Natural killer cell (primary cell): ENCODE results near the gene CRTAP. TPM values are rescaled to one million over a fixed set of nuclear protein-coding genes. Genes with fewer than 3 reads are reported as not detected.
"Not testable (repeated sequence)": the region's sequence is repeated elsewhere in the genome, so short reads cannot be mapped to it uniquely, and the experiment has no call there.

Source experiments
- ATAC-seq, 3 donors: fragments of 150-1000 bp in 2 of 3; fragments of 200-7000 bp in 1 of 3; cut with Tn5 transposase; 1 replicate in 1 of 3; 2 replicates in 2 of 3; pipeline ENCODE4 v1.10.0; 2021; ENCODE audit warnings: mild to moderate bottlenecking in 2 of 3, moderate library complexity in 2 of 3
- DNase-seq, 2 donors: peaks; one replicate each; pipeline versions ENCODE4 v3.0.0 to v3.0.0-alpha.2; 2013 to 2021; ENCODE audit warnings: mixed read lengths in 1 of 2
- H3K27ac ChIP-seq: one replicate; pipeline ENCODE4 v1.5.1; 2013; ENCODE audit warnings: mild to moderate bottlenecking, low read length
- H3K27me3 ChIP-seq: one replicate; pipeline ENCODE4 v1.6.1; 2013; ENCODE audit warnings: low read length; ENCODE audit not compliant: control insufficient read depth, insufficient read depth
- H3K36me3 ChIP-seq: one replicate; pipeline ENCODE4 v1.6.1; 2013; ENCODE audit warnings: low read length; ENCODE audit not compliant: control insufficient read depth, insufficient read depth
- H3K4me1 ChIP-seq: one replicate; pipeline ENCODE4 v1.6.1; 2013; ENCODE audit warnings: low read length; ENCODE audit not compliant: control insufficient read depth, insufficient read depth
- H3K4me3 ChIP-seq: one replicate; pipeline ENCODE4 v1.5.1; 2013; ENCODE audit warnings: low read length
- H3K9me3 ChIP-seq: one replicate; pipeline ENCODE4 v1.6.1; 2013; ENCODE audit warnings: low read length; ENCODE audit not compliant: control insufficient read depth, insufficient read depth
- H3K27ac Mint-ChIP-seq, 2 donors: one replicate each; pipeline ENCODE4 v1.8.0; 2022; ENCODE audit warnings: mild to moderate bottlenecking in 2 of 2, mixed read lengths in 2 of 2, moderate library complexity in 1 of 2
- H3K27me3 Mint-ChIP-seq, 2 donors: one replicate each; pipeline ENCODE4 v1.8.0; 2022; ENCODE audit warnings: low read depth in 2 of 2, mixed read lengths in 2 of 2
- H3K36me3 Mint-ChIP-seq: one replicate; pipeline ENCODE4 v1.8.0; 2022; ENCODE audit warnings: mixed read lengths
- H3K4me1 Mint-ChIP-seq, 2 donors: one replicate each; pipeline ENCODE4 v1.8.0; 2022; ENCODE audit warnings: mixed read lengths in 2 of 2
- H3K4me3 Mint-ChIP-seq: one replicate; pipeline ENCODE4 v1.8.0; 2022; ENCODE audit warnings: mild to moderate bottlenecking, moderate library complexity, mixed read lengths
- H3K9me3 Mint-ChIP-seq, 2 donors: one replicate each; pipeline ENCODE4 v1.8.0; 2022; ENCODE audit warnings: mixed read lengths in 2 of 2
- WGBS: methylation state at CpG from one replicate; pipeline ENCODE4 v1.1.7; 2013; ENCODE audit warnings: missing lambda C conversion rate; ENCODE audit not compliant: insufficient coverage; 5-methylcytosine and 5-hydroxymethylcytosine counted together
- intact Hi-C: fragments of 100-400 bp; cut with micrococcal nuclease; formaldehyde crosslinking; loops from one replicate; pipeline ENCODE4 v1.14.2; 2022
- total RNA-seq, 4 donors: library from RNA; stranded (reverse); fragments of 120-200 nt in 1 of 4; gene quantifications; one replicate each; pipeline versions ENCODE4 v1.2.3 to v1.2.4, GENCODE V29; 2013 to 2022
- TF ChIP-seq, protein P1 (sequence below): fragments of 200-600 bp; IDR thresholded peaks from one replicate; pipeline ENCODE4 v1.8.0; 2022; ENCODE audit warnings: antibody characterized with exemption

Gene CRTAP
- total RNA-seq: 10 to 100 TPM; 32.4 to 38.2 (median 37.9) TPM
- 34.1 TPM for total RNA-seq (2013)

DNA sequence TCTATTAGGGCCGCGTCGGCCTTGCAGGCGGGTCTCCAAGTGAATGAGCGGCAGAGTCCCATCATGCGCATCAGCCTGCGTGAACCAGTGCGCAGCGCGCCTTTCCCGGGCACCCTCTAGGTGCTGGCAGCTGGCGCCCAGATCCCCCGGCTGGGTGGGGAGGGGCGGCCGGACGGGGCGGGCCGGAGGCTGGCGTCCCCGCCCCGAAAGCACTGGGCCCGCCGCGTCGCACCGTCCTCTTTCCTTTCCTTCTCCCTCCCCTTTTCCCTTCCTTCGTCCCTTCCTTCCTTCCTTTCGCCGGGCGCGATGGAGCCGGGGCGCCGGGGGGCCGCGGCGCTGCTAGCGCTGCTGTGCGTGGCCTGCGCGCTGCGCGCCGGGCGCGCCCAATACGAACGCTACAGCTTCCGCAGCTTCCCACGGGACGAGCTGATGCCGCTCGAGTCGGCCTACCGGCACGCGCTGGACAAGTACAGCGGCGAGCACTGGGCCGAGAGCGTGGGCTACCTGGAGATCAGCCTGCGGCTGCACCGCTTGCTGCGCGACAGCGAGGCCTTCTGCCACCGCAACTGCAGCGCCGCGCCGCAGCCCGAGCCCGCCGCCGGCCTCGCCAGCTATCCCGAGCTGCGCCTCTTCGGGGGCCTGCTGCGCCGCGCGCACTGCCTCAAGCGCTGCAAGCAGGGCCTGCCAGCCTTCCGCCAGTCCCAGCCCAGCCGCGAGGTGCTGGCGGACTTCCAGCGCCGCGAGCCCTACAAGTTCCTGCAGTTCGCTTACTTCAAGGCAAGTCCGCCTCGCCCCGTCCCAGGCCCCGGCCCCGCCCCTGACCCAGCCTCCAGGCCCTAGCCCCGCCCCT is at the start of gene CRTAP:
TSS of gene CRTAP (plus strand) at position 243 of the 850 bp plus-strand sequence. CDS start at position 307, 64 bp downstream.
- Histone ChIP-seq H3K4me1 (peaks cover 19% of the 10 kb centered on the region), H3K27me3 (no peaks in the 10 kb centered on the region), H3K9me3 (no peaks in the 10 kb centered on the region), H3K27ac (peak within 1 kb of the TSS; percentile 50), H3K36me3 (no peaks in the 10 kb centered on the region), H3K4me3 (peak within 1 kb of the TSS; percentile 43)
- no peaks in the 10 kb centered on the region for H3K27me3 Mint-ChIP-seq
- ATAC-seq: peak; percentile 89 to 94 (median 90)
- WGBS: under 1% methylated on average over 98 of the region's 98 CpGs
- H3K36me3 Mint-ChIP-seq: no peaks in the 10 kb centered on the region
- H3K27ac Mint-ChIP-seq: peak within 1 kb of the TSS; percentile 66 to 86
- peak within 1 kb of the TSS; percentile 88 for H3K4me3 Mint-ChIP-seq
- H3K4me1 Mint-ChIP-seq: peaks cover 9 to 19% of the 10 kb centered on the region in 2 donors
- TF ChIP-seq, protein P1, sequence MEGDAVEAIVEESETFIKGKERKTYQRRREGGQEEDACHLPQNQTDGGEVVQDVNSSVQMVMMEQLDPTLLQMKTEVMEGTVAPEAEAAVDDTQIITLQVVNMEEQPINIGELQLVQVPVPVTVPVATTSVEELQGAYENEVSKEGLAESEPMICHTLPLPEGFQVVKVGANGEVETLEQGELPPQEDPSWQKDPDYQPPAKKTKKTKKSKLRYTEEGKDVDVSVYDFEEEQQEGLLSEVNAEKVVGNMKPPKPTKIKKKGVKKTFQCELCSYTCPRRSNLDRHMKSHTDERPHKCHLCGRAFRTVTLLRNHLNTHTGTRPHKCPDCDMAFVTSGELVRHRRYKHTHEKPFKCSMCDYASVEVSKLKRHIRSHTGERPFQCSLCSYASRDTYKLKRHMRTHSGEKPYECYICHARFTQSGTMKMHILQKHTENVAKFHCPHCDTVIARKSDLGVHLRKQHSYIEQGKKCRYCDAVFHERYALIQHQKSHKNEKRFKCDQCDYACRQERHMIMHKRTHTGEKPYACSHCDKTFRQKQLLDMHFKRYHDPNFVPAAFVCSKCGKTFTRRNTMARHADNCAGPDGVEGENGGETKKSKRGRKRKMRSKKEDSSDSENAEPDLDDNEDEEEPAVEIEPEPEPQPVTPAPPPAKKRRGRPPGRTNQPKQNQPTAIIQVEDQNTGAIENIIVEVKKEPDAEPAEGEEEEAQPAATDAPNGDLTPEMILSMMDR: no peak
- peak; percentile 77 to 91 for DNase-seq
- H3K9me3 Mint-ChIP-seq: no peaks in the 10 kb centered on the region
- intact Hi-C loops: loop anchor here (2.0 to 5.0 kb wide), 2 partner anchors 17 to 328 kb away; partner anchors contain the start of genes GLB1, TMPPE and UBP1

DNA sequence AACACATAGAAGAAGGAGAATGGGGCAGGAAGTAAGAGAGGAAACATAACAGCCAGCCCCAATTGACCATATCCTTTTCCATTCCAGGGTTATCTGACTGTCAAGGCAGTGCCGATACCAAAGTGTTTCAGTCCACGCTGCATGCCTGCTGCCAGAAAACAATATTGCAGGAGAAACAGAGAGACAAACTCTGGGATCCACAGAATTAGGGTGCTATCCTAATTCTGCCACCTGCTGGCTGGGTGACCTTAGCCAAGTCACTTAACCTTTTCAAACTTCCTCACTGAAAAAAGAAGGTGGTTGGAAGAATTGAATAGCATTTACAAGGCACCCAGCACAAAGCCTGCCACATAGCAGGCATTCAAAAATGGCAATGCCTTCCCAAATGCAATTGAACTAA is 48.9 kb upstream of the CRTAP start:
- WGBS: 83% methylated on average over 2 of the region's 2 CpGs
- Mint-ChIP-seq H3K4me3 (no peak overlapping the region), H3K27me3 (no peaks in the 10 kb centered on the region)

DNA sequence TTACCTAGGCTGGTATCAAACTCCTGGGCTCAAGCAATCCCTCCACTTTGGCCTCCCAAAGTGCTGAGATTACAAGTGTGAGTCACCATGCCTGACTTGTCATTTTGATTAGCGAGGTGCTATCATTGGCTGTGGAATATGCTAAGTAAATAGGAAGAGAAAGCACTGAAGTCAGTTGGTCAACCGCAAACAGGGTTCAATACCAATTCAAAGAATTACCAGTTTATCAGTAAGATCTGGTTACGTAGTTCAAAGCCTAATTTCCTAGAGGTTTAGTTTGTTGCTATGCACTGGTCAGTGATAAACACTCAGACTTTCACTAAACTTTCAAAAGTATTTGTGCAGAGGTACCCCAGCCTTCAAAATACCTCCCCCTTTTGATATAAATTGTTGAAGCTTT is 46.3 kb upstream of the CRTAP start:
- H3K4me3 Mint-ChIP-seq: no peak overlapping the region
- ATAC-seq: peak in 2 of 3 donors; percentile 15 to 42
- no peak overlapping the region for H3K27ac Mint-ChIP-seq
- H3K36me3 Mint-ChIP-seq: no peaks in the 10 kb centered on the region
- WGBS: 91% methylated on average over 3 of the region's 3 CpGs
- Histone ChIP-seq H3K27ac (no peak overlapping the region), H3K4me3 (no peak overlapping the region), H3K4me1 (peaks cover 20% of the 10 kb centered on the region), H3K27me3 (no peaks in the 10 kb centered on the region), H3K36me3 (peaks cover 21% of the 10 kb centered on the region), H3K9me3 (no peaks in the 10 kb centered on the region)
- H3K9me3 Mint-ChIP-seq: no peaks in the 10 kb centered on the region
- peaks cover 14 to 25% of the 10 kb centered on the region in 2 donors for H3K4me1 Mint-ChIP-seq
- intact Hi-C loops: no loop called here
- DNase-seq: peak in 1 of 2 donors; percentile 49
- TF ChIP-seq, protein P1: no peak
- H3K27me3 Mint-ChIP-seq: no peaks in the 10 kb centered on the region

More for the DNA sequence above, 48.9 kb upstream of the CRTAP start:
- Mint-ChIP-seq H3K9me3 (no peaks in the 10 kb centered on the region), H3K4me1 (peaks cover 19 to 20% of the 10 kb centered on the region in 2 donors), H3K36me3 (no peaks in the 10 kb centered on the region), H3K27ac (no peak overlapping the region)
- no peaks in the 10 kb centered on the region for H3K27me3 ChIP-seq
- no peaks in the 10 kb centered on the region for H3K9me3 ChIP-seq
- TF ChIP-seq, protein P1: no peak
- ATAC-seq (no peak), DNase-seq (peak in 1 of 2 donors; percentile 64)
- no peak overlapping the region for H3K27ac ChIP-seq
- H3K36me3 ChIP-seq: peaks cover 26% of the 10 kb centered on the region
- H3K4me3 ChIP-seq: no peak overlapping the region
- intact Hi-C loops: no loop called here
- peaks cover 28% of the 10 kb centered on the region for H3K4me1 ChIP-seq

DNA sequence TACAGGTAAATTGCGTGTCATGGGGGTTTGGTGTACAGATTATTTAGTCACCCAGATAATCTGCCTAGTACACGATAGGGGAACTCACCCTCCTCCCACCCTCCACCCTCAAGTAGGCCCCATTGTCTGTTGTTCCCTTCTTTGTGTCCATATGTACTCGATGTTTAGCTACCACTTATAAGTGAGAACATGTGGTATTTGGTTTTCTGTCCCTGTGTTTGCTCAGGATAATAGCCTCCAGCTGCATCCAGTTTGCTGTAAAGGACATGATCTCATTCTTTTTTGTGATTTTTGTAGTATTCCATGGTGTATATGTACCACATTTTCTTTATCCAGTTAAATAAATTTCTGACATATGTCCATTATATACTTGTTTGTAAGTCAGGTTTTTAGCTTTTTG is 44.0 kb upstream of the CRTAP start:
- not testable (repeated sequence) for H3K27ac Mint-ChIP-seq, ATAC-seq, H3K27me3 ChIP-seq, H3K4me3 Mint-ChIP-seq, H3K4me1 ChIP-seq, H3K9me3 ChIP-seq, H3K36me3 Mint-ChIP-seq, H3K27me3 Mint-ChIP-seq, H3K9me3 Mint-ChIP-seq, DNase-seq, H3K4me3 ChIP-seq, H3K27ac ChIP-seq
- 46% methylated on average over 2 of the region's 3 CpGs for WGBS
- intact Hi-C loops: loop anchor here (5.0 kb wide), 1 partner anchor 558 kb away; no protein-coding TSS in a partner anchor
- peaks cover 19% of the 10 kb centered on the region for H3K36me3 ChIP-seq
- peaks cover 5 to 21% of the 10 kb centered on the region in 2 donors for H3K4me1 Mint-ChIP-seq
